Activated CD4-positive, alpha-beta T cell treated with anti-CD3 and anti-CD28 coated beads for 4 hours (primary cell): ENCODE data around the gene NTSR1.

Experiments
- DNase-seq, 2 donors: peaks; one replicate each; pipeline ENCODE4 v3.0.0-alpha.2; 2020

The NTSR1 gene

GRCh38 chr20:62694868-62695267 is 13.8 kb upstream of the NTSR1 start:
- no peak for DNase-seq

DNA sequence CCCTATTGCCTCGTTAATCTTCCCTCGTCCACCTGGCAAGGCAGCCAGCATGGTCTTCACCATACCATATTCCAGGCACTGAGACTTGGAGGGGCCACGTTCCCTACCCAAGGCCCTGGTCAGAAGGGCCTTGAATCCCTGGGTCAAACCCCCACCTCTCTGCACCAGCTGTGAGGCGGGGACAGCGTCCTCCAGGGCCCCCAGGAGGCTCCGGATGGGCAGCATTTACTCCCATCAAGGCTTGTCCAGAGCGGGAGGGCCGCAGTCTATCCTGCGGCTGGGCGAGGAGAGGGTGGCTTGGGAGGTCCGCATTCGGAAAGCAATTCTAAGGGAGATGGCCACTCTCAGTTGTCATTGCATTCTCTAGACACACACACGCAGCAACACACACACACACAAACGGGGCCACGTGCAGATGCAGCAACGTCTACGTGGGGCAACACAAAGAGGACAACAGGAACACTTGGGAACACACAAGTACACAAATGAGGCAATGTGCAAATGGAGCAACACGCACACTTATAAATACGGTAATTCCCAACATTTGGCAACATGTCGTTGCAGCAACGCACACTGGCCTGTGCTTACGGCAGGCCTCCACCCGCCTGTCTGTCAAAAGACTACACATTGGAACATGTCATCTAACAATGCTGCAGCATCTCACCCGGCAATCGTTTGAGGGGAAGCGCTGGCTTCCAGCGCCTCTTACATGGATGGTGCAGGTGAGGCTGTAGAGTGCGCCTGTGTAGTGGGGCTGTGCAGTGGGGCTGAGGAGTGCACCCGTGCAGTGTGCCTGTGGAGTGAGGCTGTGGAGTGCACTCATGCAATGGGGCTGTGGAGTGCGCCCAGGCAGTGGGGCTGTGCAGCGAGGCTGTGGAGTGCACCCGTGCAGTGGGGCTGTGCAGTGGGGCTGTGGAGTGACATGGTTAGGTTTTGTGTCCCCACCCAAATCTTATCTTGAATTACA is 12.9 kb upstream of the NTSR1 start:
- DNase-seq, result no peak

DNA sequence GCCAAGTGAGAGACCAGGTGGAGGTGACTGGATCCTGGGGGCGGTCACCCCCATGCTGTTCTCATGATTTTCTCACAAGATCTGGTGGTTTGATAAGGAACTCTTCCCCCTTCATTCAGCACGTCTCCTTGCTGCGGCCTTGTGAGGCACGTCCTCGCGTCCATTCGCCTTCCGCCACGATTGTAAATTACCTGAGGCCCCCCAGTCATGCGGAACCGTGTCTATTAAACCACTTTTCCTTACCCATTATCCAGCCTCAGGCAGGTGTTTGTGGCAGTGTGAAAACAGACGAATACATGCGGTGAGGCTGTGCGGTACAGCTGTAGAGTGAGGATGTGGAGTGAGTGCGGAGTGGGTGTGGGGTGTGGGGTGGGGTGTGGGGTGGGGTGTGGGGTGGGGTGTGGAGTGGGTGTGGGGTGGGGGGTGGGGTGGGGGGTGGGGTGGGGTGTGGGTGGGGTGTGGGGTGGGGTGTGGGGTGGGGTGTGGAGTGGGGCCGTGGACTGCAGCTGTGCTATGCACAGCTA is 12.1 kb upstream of the NTSR1 start:
- no peak for DNase-seq

DNA sequence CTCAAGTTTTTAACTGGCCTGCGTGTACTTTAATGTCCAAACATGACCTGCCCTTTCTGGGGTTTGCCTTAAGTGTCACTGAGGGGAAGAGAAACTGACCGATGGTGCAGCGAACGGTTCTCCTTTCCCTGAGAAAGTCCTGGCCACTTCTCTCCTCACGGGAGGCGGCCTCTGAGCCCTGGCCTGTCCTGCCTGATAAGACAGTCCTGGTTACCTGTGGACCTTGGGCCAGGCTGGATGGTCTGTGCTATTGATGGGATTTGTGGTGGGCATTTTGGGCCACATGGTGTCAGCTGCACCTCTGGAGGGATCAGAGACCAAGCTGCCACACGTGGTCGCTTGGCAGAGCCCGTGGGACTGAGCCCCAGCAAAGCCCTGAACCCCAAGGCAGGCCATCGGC is 11.6 kb upstream of the NTSR1 start:
- no peak for DNase-seq

- DNase-seq, result no peak
Measured at GRCh38 chr20:62697468-62697912, 11.1 kb upstream of the NTSR1 start.

GRCh38 chr20:62698231-62698630 is 10.4 kb upstream of the NTSR1 start:
- no peak for DNase-seq

GRCh38 chr20:62699296-62699695 is 9.3 kb upstream of the NTSR1 start:
- DNase-seq, result no peak

GRCh38 chr20:62699741-62700140 is 8.9 kb upstream of the NTSR1 start:
- DNase-seq, result no peak

DNA sequence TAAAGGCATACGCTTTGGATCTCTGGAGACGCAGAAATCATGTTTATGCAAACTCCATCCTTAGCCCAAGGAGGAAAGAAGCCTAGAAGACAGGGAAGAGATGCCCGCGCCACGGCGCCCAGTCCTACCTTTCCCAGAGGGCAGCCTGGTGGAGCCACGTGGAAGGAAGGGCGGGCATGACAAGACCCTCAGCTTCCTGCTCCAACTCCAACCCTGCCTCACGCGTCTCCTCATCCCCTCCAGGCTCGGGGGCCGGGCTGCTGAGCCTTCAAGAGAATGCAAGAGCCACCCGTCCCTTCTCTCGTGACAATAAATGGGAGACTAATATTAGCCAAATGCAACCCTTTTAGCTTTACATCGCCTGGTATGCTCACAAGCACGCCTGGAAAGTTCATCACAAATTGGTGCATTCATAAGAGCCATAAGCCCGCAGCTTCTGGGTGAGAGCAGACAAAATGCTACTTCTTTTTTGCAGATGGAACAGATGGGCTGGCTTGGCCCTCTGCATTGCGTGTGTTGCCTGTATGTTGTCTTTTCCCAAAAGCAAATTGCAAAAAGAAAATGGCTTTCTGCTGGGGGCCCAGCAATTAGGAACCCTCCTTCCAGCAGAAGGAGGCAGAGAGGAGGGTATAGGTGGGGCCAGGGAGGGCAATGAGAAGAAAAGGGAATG is 8.2 kb upstream of the NTSR1 start:
- no peak for DNase-seq

GRCh38 chr20:62701161-62702012 is 7.2 kb upstream of the NTSR1 start:
- DNase-seq, result no peak

DNA sequence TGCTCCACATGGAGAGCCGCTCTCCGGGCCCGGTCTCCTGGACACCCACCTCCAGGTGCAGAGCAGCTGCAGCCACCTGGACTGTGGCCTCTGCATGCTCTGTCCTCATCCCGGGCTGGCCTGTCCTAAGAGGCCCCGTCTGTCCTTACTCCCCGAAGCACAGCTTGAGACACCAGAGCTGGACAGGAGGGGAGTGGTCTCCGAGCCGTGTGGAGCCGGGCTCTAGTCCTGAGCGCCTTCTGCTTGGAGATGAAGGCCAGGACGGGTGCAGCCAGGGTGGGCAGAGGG is 6.7 kb upstream of the NTSR1 start:
- no peak for DNase-seq

DNA sequence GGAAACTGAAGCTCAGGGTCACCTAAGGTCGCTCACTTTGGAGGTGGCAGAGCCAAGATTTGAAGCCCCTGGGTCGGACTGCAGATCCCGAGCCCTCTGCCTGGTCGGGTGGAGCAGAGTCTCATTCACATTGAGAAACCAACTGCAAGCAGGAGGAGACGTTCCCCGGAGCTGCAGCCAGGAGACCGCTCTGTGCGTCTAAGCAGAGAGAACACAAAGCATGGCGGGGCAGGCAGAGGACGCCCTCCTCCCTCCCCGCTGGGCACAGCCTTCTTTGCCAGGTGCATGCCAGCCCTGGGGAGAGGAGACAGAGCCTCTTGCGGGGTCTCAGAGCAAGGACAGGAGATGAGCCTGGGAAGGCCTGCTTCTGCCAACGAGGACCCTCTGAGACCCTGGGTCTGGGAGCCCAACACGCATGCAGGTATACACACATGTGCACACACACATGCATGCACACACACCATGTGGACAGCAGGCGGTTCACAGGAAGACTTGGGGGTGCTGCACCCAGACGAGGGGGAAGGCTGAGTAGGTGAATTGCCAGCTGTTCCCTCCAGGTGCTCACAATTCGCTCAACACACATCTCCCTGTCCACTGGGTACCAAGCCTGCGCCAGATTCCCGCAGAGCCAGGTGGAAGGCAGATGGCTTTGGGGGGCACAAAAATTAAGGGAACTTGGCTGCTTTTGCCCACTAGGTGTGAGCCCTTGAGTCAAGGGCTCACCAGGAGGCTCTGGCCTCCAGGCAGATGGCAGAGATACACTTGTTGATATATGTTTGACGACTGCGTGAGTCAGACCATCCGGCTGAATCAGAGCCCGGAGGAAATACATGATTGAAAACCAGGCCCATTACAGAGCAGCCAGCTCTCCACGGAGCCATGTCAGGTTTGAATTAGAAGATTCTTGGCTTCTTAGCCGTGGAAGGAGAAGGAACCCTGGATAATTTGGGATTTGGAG is 5.5 kb upstream of the NTSR1 start:
- DNase-seq, result peak; percentile 26 to 28

- no peak for DNase-seq
Measured at GRCh38 chr20:62703853-62704228, 4.8 kb upstream of the NTSR1 start.

DNA sequence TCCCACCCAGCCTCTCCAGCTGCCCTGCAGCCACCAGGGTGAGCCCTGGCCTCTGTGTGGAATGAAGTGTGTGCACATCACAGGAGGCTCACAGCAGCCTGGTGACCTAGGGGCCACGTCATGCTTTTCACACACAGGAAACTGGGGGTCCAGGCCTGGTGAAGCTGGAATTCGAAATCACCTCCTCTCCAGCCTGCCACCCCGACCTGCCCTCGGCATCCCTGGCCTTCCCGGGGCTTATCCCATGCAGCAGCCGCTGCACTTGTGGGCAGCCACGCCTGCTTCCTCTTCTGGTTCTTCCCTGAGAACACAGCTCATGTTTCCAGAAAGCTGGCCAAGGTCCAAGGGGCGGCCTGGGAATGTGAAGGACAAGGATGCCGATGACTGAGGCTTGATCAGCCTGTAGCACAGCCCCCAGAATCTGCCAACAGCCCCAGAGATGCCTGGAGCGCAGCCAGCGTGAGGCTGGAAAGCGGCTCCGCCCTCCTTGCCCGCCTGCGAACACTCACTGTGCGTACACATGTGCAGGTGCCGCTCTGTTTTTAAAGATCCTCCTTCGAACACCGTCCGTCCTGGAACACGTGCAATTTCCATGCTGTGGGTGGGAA is 4.2 kb upstream of the NTSR1 start:
- no peak for DNase-seq

DNA sequence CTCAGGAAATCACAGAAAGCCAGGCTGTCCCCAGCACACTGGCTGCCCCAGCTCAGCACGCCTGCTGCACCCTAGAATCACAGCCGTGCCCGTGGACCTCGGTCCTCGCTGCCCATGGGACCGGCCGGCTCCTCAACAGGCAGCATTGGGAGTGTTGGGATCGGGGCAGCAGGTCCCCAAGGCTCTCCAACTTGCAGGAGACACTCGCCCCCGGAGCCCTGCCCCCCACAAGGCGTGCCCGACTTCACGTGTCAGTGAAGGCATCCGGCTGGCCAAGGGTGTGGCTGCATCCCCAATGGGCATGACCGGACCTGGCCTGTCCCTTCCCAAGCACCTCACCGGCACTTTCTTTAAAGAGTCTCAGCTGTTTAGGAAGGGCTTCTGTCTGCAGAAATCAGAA is 3.0 kb upstream of the NTSR1 start:
- no peak for DNase-seq

DNA sequence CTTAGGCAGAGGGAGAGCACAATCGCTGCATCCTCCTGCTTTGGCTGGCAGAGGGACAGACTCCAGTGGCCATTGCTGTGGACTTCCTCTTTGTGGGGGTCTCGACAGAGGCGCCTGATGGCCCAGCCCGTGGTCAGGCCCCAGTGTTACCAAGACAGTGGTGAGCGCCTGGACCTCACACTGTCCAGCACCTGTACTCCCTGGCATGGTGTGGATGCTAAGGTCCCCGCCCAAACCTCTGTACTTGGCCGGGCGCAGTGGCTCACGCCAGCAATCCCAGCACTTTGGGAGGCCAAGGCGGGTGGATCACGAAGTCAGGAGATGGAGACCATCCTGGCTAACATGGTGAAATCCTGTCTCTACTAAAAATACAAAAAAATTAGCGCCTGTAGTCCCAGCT is 2.3 kb upstream of the NTSR1 start:
- DNase-seq, result no peak

DNA sequence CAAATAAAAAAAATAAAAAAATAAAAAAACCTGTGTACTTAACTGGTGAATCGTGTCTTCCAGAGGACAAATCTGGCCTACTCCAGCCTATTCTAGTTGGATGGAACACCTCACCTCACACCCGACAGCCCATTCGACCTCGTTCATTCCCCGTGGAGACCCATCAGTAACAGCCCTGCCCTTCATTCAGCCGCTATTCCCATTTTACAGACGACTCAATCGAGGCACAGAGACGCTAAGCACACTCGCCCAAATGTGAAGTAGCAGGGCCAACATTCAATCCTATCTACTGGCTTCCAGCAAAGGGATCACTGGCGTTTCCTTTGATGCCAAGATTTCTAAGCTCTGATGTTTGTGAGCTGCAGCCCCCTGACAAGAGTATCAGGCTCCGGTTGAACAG is 1.8 kb upstream of the NTSR1 start:
- DNase-seq, result no peak

DNA sequence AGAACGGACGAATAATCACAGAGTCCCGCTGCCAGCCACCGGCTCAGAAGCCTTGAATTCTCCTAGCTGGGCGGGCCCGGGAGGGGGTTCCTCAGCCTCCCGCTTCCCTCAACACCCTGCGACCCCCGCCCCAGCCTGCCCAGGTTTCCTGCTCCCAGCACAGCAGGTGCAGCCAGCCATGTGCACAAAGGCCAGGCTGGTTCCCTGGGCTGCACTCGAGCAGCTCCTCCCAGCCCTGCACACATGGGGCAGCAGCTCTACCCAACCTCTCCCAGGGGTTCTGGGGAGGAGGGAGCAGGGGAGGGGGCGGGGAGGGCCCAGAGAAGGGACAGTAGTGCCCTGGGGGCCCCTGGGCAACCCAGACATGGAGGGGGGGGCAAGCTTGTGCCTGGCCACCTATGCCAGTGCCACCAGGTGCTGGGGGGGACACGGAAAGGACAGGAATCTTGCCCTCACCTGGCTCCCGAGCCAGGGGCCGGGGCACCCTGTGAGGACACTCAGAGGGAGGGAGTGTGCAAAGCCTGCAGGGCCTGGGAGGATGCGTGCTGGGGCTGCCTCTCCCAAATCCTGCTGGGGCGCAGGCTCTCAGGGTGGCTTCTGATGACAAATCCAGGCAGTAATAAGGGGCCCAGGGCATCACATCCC is 1.2 kb upstream of the NTSR1 start:
- DNase-seq, result no peak

DNA sequence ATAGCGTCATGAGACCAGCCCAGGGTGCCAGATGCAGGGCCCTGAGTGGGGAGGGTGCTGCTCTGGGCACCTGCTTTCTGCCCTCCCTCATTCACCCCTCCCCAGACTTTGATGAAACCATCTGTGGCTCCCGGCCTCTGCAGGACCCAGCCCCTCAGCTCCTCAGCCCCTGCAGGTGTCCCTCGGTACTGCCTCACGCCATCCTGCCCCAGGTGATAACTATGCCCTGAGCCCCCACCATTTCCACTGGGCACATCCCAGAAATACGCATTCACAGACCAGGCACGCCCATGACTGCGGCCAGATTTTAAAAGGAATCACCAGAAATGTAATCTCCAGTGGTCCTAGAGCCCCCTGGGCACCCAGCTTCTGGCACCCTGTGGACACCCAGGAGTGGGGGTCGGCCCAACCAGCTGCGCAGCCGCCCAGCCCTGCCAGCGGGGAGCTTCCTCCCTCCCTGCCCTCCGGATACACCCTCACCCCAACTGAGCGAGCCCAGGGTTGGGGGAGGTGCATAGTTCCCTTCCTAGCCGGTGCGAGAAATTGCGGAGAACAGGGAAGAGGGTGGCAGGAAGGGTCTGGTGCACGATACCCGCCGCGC is 615 bp upstream of the NTSR1 start:
- DNase-seq, result peak in 1 of 2 donors; percentile 15

DNA sequence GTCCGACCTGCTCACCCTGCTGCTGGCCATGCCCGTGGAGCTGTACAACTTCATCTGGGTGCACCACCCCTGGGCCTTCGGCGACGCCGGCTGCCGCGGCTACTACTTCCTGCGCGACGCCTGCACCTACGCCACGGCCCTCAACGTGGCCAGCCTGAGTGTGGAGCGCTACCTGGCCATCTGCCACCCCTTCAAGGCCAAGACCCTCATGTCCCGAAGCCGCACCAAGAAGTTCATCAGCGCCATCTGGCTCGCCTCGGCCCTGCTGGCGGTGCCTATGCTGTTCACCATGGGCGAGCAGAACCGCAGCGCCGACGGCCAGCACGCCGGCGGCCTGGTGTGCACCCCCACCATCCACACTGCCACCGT is 885 bp downstream of the NTSR1 start:
- no peak for DNase-seq
